Naive thymus-derived CD4-positive, alpha-beta T cell (primary cell): Measurements from ENCODE around the gene SSBP4. TPM values are rescaled to one million over a fixed set of nuclear protein-coding genes. Genes with fewer than 3 reads are reported as not detected.

ENCODE experiments used
- ATAC-seq: fragments of 150-1000 bp; cut with Tn5 transposase; 2 replicates; pipeline ENCODE4 v1.10.0; 2021; ENCODE audit warnings: mild to moderate bottlenecking, moderate library complexity
- CTCF ChIA-PET: fragments of 350-600 bp; sonication (Branson Sonifier 250); formaldehyde crosslinking; loops from one replicate; lab custom pipeline; 2021; ENCODE audit warnings: antibody characterized with exemption; lab: Charles Lee
- POLR2A ChIA-PET: fragments of 350-600 bp; sonication (Branson Sonifier 250); formaldehyde crosslinking; loops from one replicate; lab custom pipeline; 2021; ENCODE audit warnings: antibody characterized with exemption, inconsistent platforms; lab: Charles Lee
- DNase-seq, 9 donors: peaks; one replicate each; pipeline versions ENCODE4 v3.0.0 to v3.0.0-alpha.2; 2020 to 2022; ENCODE audit warnings: mixed read lengths in 1 of 9
- H3K27ac ChIP-seq: one replicate; pipeline ENCODE4 v1.7.0; 2013; ENCODE audit warnings: mild to moderate bottlenecking, low read depth, low read length, moderate library complexity
- H3K27me3 ChIP-seq, 2 donors: one replicate each; pipeline ENCODE4 v1.7.0; 2013; ENCODE audit warnings: low read length in 2 of 2, mild to moderate bottlenecking in 2 of 2, moderate library complexity in 2 of 2; ENCODE audit not compliant: control insufficient read depth in 2 of 2, insufficient read depth in 2 of 2
- H3K36me3 ChIP-seq, 3 experiments: 1 replicate in 2 of 3; 2 replicates in 1 of 3; pipeline ENCODE4 v1.7.0; 2013; ENCODE audit warnings: low read length in 3 of 3, mild to moderate bottlenecking in 3 of 3, moderate library complexity in 1 of 3; ENCODE audit not compliant: insufficient read depth in 3 of 3, control insufficient read depth in 2 of 3
- H3K4me1 ChIP-seq, 2 donors: one replicate each; pipeline ENCODE4 v1.7.0; 2013; ENCODE audit warnings: low read length in 2 of 2, mild to moderate bottlenecking in 2 of 2, moderate library complexity in 1 of 2; ENCODE audit not compliant: control insufficient read depth in 2 of 2, insufficient read depth in 2 of 2
- H3K4me3 ChIP-seq: 2 replicates; pipeline ENCODE4 v1.7.0; 2013; ENCODE audit warnings: mild to moderate bottlenecking, low read length
- H3K9me3 ChIP-seq, 3 experiments: 1 replicate in 2 of 3; 2 replicates in 1 of 3; pipeline ENCODE4 v1.7.0; 2013; ENCODE audit warnings: low read length in 3 of 3; ENCODE audit not compliant: control insufficient read depth in 2 of 3
- H3K27ac Mint-ChIP-seq, 9 donors: one replicate each; pipeline ENCODE4 v1.8.0; 2020 to 2022; ENCODE audit warnings: mixed read lengths in 9 of 9, mild to moderate bottlenecking in 8 of 9, moderate library complexity in 5 of 9, inconsistent platforms in 2 of 9
- H3K27me3 Mint-ChIP-seq, 5 donors: one replicate each; pipeline ENCODE4 v1.8.0; 2021 to 2022; ENCODE audit warnings: mixed read lengths in 5 of 5, mild to moderate bottlenecking in 1 of 5
- H3K36me3 Mint-ChIP-seq, 5 donors: one replicate each; pipeline ENCODE4 v1.8.0; 2020 to 2022; ENCODE audit warnings: mixed read lengths in 5 of 5, mild to moderate bottlenecking in 3 of 5, inconsistent platforms in 1 of 5
- H3K4me1 Mint-ChIP-seq, 7 donors: one replicate each; pipeline ENCODE4 v1.8.0; 2020 to 2022; ENCODE audit warnings: mixed read lengths in 7 of 7, mild to moderate bottlenecking in 3 of 7, inconsistent platforms in 1 of 7
- H3K4me3 Mint-ChIP-seq, 10 donors: one replicate each; pipeline ENCODE4 v1.8.0; 2020 to 2022; ENCODE audit warnings: mild to moderate bottlenecking in 10 of 10, mixed read lengths in 10 of 10, moderate library complexity in 6 of 10, inconsistent platforms in 2 of 10
- H3K9me3 Mint-ChIP-seq, 11 donors: one replicate each; pipeline ENCODE4 v1.8.0; 2020 to 2022; ENCODE audit warnings: mixed read lengths in 11 of 11, mild to moderate bottlenecking in 4 of 11, inconsistent platforms in 1 of 11, moderate library complexity in 1 of 11
- intact Hi-C, 2 donors: fragments of 100-400 bp; cut with micrococcal nuclease; formaldehyde crosslinking; loops; one replicate each; pipeline ENCODE4 v1.15.1; 2023
- polyA plus RNA-seq, 2 donors: library from polyadenylated mRNA; unstranded; fragments of 300-500 nt; fragmentation: Illumina TruSeq; gene quantifications; one replicate each; pipeline ENCODE4 v1.2.3, GENCODE V29; 2021
- total RNA-seq, 6 experiments: library from RNA in 5 of 6; stranded (reverse) in 5 of 6; gene quantifications; 1 replicate in 5 of 6; 2 replicates in 1 of 6; pipeline ENCODE4 v1.2.3 and lab custom pipeline; 2021 to 2026

SSBP4 gene
- total RNA-seq (100 to 1,000 TPM in 1 of 5 experiments, 10 to 100 TPM in 4; 27.0 to 185 (median 40.7) TPM), polyA plus RNA-seq (10 to 100 TPM; 33.5 to 42.8 TPM), total RNA-seq (lab: John Stamatoyannopoulos, UW) (22.5 reads per million, percentile 53 among the genes with 10 or more reads in this experiment)

DNA sequence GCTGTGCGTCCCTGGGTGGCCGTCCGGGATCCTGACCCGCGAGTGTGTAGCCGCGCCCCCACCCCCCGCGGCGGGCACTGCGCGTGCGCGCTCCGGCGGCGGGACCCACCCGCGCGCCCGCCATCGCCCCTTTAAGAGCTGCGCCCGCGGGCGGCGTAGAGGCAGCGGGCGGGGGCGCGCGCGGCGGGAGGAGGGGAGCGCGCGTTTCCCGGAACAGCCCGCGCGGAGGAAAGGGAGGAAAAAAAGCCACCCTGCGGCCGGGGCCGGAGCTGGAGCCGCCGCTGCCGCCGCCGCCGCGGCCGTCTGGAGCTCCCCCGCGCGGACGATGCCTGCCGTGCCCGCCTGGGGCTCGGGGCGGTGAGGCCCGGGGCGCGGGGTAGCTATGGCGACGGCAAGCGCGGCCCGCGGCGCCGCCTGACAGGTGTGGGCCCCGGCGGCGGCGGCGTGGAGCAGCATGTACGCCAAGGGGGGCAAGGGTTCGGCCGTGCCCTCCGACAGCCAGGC, at the start of gene SSBP4:
SSBP4 (plus strand) TSS at position 204 of the 504 bp plus-strand sequence; CDS start at position 455, 251 bp downstream.
- H3K9me3 Mint-ChIP-seq, result peaks cover 0 to 1% (median 0%) of the 10 kb centered on the region in 11 donors
- peaks cover 0 to 14% of the 10 kb centered on the region in 2 donors for H3K27me3 ChIP-seq
- POLR2A ChIA-PET, result interaction anchor here (0.7 to 2.1 kb wide), 9 partner anchors 10 to 412 kb away, joined by 3 to 13 read pairs (median 4); partner anchors contain the start of genes JUND, RAB3A and UPF1
- DNase-seq (peak; percentile 53 to 89 (median 72)), ATAC-seq (peak; percentile 59)
- H3K27me3 Mint-ChIP-seq, result peaks cover 8 to 27% (median 15%) of the 10 kb centered on the region in 5 donors
- intact Hi-C loops, result loop anchor here (1.0 to 10.0 kb wide), 8 partner anchors 10 to 474 kb away; partner anchors contain the start of genes KXD1 (in 1 of the 2), LSM4 (in 1 of the 2), RAB3A (in 1 of the 2) and UPF1 (in 1 of the 2)
- CTCF ChIA-PET, result interaction anchor here (0.8 to 2.1 kb wide), 4 partner anchors 8 to 31 kb away, joined by 3 to 8 read pairs (median 6); no protein-coding TSS in a partner anchor
- no peaks in the 10 kb centered on the region for H3K9me3 ChIP-seq
- peaks cover 40 to 84% (median 79%) of the 10 kb centered on the region in 7 donors for H3K4me1 Mint-ChIP-seq
- no peaks in the 10 kb centered on the region for H3K36me3 ChIP-seq
- peak within 1 kb of the TSS; percentile 40 to 90 (median 67) for H3K27ac Mint-ChIP-seq
- H3K27ac ChIP-seq, result peak within 1 kb of the TSS; percentile 63
- peak within 1 kb of the TSS; percentile 61 for H3K4me3 ChIP-seq
- H3K36me3 Mint-ChIP-seq, result peaks cover 0 to 8% (median 0%) of the 10 kb centered on the region in 5 donors
- H3K4me1 ChIP-seq, result peaks cover 68 to 76% of the 10 kb centered on the region in 2 donors
- peak within 1 kb of the TSS; percentile 80 to 92 (median 85) for H3K4me3 Mint-ChIP-seq

DNA sequence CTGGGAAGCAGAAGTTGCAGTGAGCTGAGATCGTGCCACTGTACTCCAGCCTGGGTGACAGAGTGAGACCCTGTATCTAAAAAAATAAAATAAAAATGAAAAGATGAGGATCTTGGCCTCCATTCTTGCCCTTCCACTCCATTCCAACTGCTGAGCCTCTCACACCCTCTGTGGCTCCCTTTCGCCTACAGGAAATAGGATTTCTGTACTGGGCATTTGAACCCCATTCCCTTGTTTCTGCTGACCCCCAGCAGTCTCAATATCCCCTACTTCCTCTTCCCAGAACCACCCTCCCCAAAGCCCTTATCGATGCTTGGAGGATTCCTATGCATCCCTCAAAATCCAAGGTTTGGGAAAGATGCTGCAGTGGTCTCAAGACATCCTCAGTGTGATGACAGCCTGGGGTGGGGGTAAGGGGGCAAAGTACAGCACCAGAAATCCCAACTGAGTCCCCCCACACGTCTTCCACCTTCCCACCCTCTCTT, 45.7 kb upstream of the SSBP4 start:
- ChIA-PET CTCF (no interaction called here), POLR2A (no interaction called here)
- intact Hi-C loops, result no loop called here
- H3K4me3 Mint-ChIP-seq, result peak overlapping the region in 1 of 10 donors; percentile 51
- ATAC-seq (no peak), DNase-seq (no peak)
- peaks cover 3 to 9% (median 7%) of the 10 kb centered on the region in 5 donors for H3K27me3 Mint-ChIP-seq
- peaks cover 0 to 3% (median 0%) of the 10 kb centered on the region in 5 donors for H3K36me3 Mint-ChIP-seq
- Histone ChIP-seq H3K4me1 (peaks cover 0 to 9% of the 10 kb centered on the region in 2 donors), H3K27me3 (no peaks in the 10 kb centered on the region), H3K9me3 (no peaks in the 10 kb centered on the region), H3K27ac (no peak overlapping the region), H3K4me3 (no peak overlapping the region), H3K36me3 (no peaks in the 10 kb centered on the region)
- peak overlapping the region in 2 of 9 donors; percentile 66 to 68 for H3K27ac Mint-ChIP-seq
- no peaks in the 10 kb centered on the region for H3K9me3 Mint-ChIP-seq
- peaks cover 0 to 10% (median 7%) of the 10 kb centered on the region in 7 donors for H3K4me1 Mint-ChIP-seq

DNA sequence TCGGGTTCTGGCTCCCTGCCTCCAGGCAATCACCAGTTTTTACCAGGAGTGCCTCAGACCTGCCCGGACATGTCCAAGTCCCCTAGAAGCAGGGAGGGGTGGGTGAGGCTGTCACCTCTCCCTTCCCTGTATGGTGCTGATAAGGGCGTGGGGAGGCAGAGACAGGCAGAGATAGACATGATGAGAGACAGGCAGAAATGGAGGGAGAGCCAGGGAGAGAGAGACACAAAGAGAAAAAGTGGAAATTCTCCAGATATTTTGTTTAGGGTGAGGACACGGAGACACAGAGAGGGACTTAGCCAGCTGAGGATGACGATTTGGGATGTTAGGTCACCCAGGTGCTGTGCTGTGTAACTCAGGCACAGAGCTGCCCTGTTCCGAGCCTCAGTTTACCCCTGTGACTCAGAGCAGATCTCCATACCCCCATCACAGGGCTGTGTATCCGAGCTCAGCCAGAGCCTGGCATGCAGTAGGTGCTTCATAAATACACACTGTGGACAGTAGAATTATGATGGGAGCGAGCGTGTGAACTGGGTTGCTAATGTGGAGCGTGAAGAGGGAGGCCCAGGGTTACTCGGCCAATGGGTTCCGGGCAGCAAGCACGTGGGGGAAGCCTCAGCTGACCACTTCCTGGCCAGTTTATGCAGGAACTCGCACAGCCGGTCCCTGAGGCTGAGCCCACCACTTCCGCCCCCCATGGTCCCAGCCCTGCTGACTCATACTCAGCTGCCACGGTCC, 45.1 kb upstream of the SSBP4 start:
- Histone ChIP-seq H3K27me3 (no peaks in the 10 kb centered on the region), H3K36me3 (no peaks in the 10 kb centered on the region), H3K4me1 (peaks cover 0 to 9% of the 10 kb centered on the region in 2 donors), H3K27ac (no peak overlapping the region), H3K4me3 (no peak overlapping the region), H3K9me3 (no peaks in the 10 kb centered on the region)
- ChIA-PET CTCF (no interaction called here), POLR2A (no interaction called here)
- H3K4me1 Mint-ChIP-seq, result peaks cover 0 to 10% (median 7%) of the 10 kb centered on the region in 7 donors
- peaks cover 3 to 9% (median 7%) of the 10 kb centered on the region in 5 donors for H3K27me3 Mint-ChIP-seq
- H3K4me3 Mint-ChIP-seq, result peak overlapping the region in 1 of 10 donors; percentile 51
- DNase-seq (peak in 2 of 9 donors; percentile 37 to 60), ATAC-seq (peak; percentile 96)
- peaks cover 0 to 3% (median 0%) of the 10 kb centered on the region in 5 donors for H3K36me3 Mint-ChIP-seq
- H3K27ac Mint-ChIP-seq, result peak overlapping the region in 2 of 9 donors; percentile 66 to 68
- intact Hi-C loops, result no loop called here
- H3K9me3 Mint-ChIP-seq, result no peaks in the 10 kb centered on the region

DNA sequence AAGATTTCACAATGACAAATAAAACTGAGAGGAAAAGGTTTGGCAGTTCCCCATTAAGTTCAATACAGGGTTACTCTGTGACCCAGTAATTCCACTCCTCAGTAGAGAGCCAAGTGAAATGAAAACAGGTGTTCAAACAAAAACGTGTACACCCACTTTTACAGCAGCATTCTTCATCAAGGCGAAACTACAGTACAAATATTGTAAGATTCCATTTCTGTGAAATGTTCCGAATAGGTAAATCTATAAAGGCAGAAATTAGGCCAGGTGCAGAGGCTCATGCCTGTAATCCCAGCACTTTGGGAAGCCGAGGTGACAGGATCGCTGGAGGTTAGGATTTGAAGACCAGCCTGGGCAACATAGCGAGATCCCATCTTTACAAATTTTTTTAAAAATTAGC, 42.2 kb upstream of the SSBP4 start:
- Mint-ChIP-seq H3K4me3 (no peak overlapping the region), H3K27ac (no peak overlapping the region), H3K9me3 (no peaks in the 10 kb centered on the region), H3K4me1 (peaks cover 0 to 11% (median 7%) of the 10 kb centered on the region in 7 donors), H3K36me3 (no peaks in the 10 kb centered on the region), H3K27me3 (peaks cover 5 to 15% (median 8%) of the 10 kb centered on the region in 5 donors)
- ChIA-PET POLR2A (no interaction called here), CTCF (no interaction called here)
- ATAC-seq (no peak), DNase-seq (no peak)
- Histone ChIP-seq H3K36me3 (no peaks in the 10 kb centered on the region), H3K4me3 (no peak overlapping the region), H3K27me3 (no peaks in the 10 kb centered on the region), H3K27ac (no peak overlapping the region), H3K4me1 (peaks cover 0 to 9% of the 10 kb centered on the region in 2 donors), H3K9me3 (no peaks in the 10 kb centered on the region)
- intact Hi-C loops, result no loop called here

DNA sequence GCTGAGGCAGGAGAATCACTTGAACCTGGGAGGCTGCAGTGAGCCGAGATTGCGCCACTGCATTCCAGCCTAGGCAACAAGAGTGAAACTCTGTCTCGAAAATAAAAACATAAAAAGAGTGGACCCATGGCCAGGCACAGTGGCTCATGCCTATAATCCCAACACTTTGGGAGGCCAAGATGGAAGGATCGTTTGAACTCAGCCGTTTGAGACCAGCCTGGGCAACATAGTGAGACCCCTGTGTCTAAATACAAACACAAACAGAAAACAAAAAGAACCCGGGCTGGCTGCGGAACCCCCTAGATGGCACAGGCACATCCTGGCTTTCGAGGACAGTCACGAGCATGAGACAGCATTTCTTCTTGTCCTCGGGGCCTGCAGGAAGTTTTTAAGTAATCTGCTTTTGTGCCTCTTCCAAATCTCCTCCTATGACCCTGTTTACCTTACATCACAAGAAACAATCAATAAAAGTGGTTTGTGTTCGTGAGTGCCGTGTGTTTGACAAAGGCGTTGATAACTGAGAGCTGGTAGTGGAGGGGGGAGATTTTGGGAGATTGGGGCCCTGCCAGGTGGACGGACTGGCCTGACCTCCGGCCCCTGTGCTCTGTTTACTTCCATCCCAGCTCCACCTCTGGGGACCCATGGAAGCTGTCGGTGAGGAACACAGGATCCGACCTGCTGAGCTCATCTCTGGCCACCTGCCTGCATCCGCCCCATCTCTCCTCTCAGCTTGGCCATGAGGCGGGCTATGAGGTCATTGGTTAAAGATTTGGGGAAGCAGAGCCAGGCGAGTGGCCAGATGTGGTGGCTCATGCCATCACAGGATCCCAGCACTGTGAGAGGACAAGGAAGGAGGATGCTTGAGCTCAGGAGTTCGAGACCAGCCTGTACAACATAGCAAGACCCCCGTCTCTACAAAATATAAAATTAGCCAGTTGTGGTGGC, 39.1 kb upstream of the SSBP4 start:
- H3K4me3 Mint-ChIP-seq, result no peak overlapping the region
- Histone ChIP-seq H3K27me3 (no peaks in the 10 kb centered on the region), H3K4me1 (no peaks in the 10 kb centered on the region), H3K27ac (no peak overlapping the region), H3K4me3 (no peak overlapping the region), H3K9me3 (no peaks in the 10 kb centered on the region), H3K36me3 (no peaks in the 10 kb centered on the region)
- CTCF ChIA-PET, result no interaction called here
- H3K27me3 Mint-ChIP-seq, result peaks cover 10 to 33% (median 13%) of the 10 kb centered on the region in 5 donors
- peaks cover 0 to 2% (median 0%) of the 10 kb centered on the region in 7 donors for H3K4me1 Mint-ChIP-seq
- POLR2A ChIA-PET, result no interaction called here
- H3K27ac Mint-ChIP-seq, result no peak overlapping the region
- no peaks in the 10 kb centered on the region for H3K9me3 Mint-ChIP-seq
- intact Hi-C loops, result no loop called here
- DNase-seq (no peak), ATAC-seq (peak; percentile 70)
- no peaks in the 10 kb centered on the region for H3K36me3 Mint-ChIP-seq

DNA sequence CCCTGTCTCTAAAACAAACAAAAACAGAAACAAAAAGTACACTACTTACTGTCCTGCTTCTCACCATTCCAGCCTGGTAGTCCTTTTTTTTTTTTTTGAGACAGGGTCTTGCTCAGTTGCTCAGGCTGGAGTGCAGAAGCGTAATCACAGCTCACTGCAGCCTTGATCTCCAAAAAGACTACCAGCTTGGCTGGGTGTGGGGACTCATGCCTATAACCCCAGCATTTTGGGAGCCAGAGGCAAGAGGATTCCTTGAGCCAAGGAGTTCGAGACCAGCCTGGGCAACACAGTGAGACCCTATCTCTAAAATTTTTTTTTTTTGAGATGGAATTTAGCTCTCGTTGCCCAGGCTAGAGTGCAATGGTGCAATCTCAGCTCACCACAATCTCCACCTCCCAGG, 38.4 kb upstream of the SSBP4 start:
- Histone ChIP-seq H3K27me3 (no peaks in the 10 kb centered on the region), H3K9me3 (no peaks in the 10 kb centered on the region), H3K4me3 (no peak overlapping the region), H3K4me1 (no peaks in the 10 kb centered on the region), H3K27ac (no peak overlapping the region), H3K36me3 (no peaks in the 10 kb centered on the region)
- H3K9me3 Mint-ChIP-seq, result no peaks in the 10 kb centered on the region
- DNase-seq (no peak), ATAC-seq (no peak)
- H3K4me1 Mint-ChIP-seq, result peaks cover 0 to 3% (median 0%) of the 10 kb centered on the region in 7 donors
- intact Hi-C loops, result no loop called here
- no peak overlapping the region for H3K27ac Mint-ChIP-seq
- peaks cover 10 to 40% (median 20%) of the 10 kb centered on the region in 5 donors for H3K27me3 Mint-ChIP-seq
- no peaks in the 10 kb centered on the region for H3K36me3 Mint-ChIP-seq
- H3K4me3 Mint-ChIP-seq, result no peak overlapping the region
- POLR2A ChIA-PET, result no interaction called here
- CTCF ChIA-PET, result no interaction called here
